GM23338 (cell line): Measurements from ENCODE around the gene TCF7L2. TPM values are rescaled to one million over a fixed set of nuclear protein-coding genes. Genes with fewer than 3 reads are reported as not detected.

ENCODE experiments used
- ATAC-seq: fragments of 200-7000 bp; cut with Tn5 transposase; 3 replicates; pipeline ENCODE4 v1.9.1; 2020
- DNase-seq: peaks from one replicate; pipeline ENCODE4 v3.0.0-alpha.2; 2015; ENCODE audit warnings: low spot score
- H2AFZ ChIP-seq: fragments of 200-600 bp; sonication (generic); 2 replicates; pipeline ENCODE4 v1.8.0; 2016; ENCODE audit warnings: antibody characterized with exemption, mild to moderate bottlenecking, moderate library complexity
- H3F3A ChIP-seq: fragments of 200-600 bp; sonication (generic); replicated peaks from 2 replicates; pipeline ENCODE4 v1.8.0; 2017; ENCODE audit warnings: antibody characterized with exemption, mixed run types, low read depth
- H3K27ac ChIP-seq: fragments of 200-600 bp; sonication (generic); 2 replicates; pipeline ENCODE4 v1.6.1; 2016; ENCODE audit warnings: low read depth
- H3K27me3 ChIP-seq: fragments of 200-600 bp; sonication (generic); 2 replicates; pipeline ENCODE4 v1.8.0; 2016; ENCODE audit warnings: mild to moderate bottlenecking, mixed run types, moderate library complexity; ENCODE audit not compliant: insufficient read depth
- H3K36me3 ChIP-seq: fragments of 200-600 bp; sonication (generic); 2 replicates; pipeline ENCODE4 v1.8.0; 2016; ENCODE audit warnings: mild to moderate bottlenecking; ENCODE audit not compliant: insufficient read depth
- H3K4me1 ChIP-seq: fragments of 200-600 bp; sonication (generic); 2 replicates; pipeline ENCODE4 v1.8.0; 2016; ENCODE audit warnings: mild to moderate bottlenecking, moderate library complexity; ENCODE audit not compliant: insufficient read depth
- H3K4me2 ChIP-seq: fragments of 200-600 bp; sonication (generic); 2 replicates; pipeline ENCODE4 v1.7.1; 2017; ENCODE audit warnings: mixed run types
- H3K4me3 ChIP-seq: fragments of 200-600 bp; sonication (generic); 2 replicates; pipeline ENCODE4 v1.6.1; 2016; ENCODE audit warnings: mixed run types
- H3K79me2 ChIP-seq: fragments of 200-600 bp; sonication (generic); replicated peaks from 2 replicates; pipeline ENCODE4 v1.8.0; 2017; ENCODE audit warnings: mild to moderate bottlenecking; ENCODE audit not compliant: insufficient read depth
- H3K9me2 ChIP-seq: fragments of 200-600 bp; sonication (generic); 2 replicates; pipeline ENCODE4 v1.8.0; 2017; ENCODE audit not compliant: insufficient read depth
- H4K20me1 ChIP-seq: fragments of 200-600 bp; sonication (generic); replicated peaks from 2 replicates; pipeline ENCODE4 v1.8.0; 2017; ENCODE audit warnings: mild to moderate bottlenecking; ENCODE audit not compliant: insufficient read depth
- H3K27ac Mint-ChIP-seq: 2 replicates; pipeline ENCODE4 v1.8.0; 2020; ENCODE audit warnings: inconsistent platforms, mild to moderate bottlenecking, moderate library complexity, mixed read lengths
- H3K27me3 Mint-ChIP-seq: 3 replicates; pipeline ENCODE4 v1.8.0; 2022; ENCODE audit warnings: low read depth, mild to moderate bottlenecking, moderate library complexity, mixed read lengths, inconsistent platforms; ENCODE audit not compliant: insufficient read depth, poor library complexity
- H3K36me3 Mint-ChIP-seq: 3 replicates; pipeline ENCODE4 v1.8.0; 2021; ENCODE audit warnings: low read depth, mild to moderate bottlenecking, inconsistent platforms, moderate library complexity, mixed read lengths
- H3K4me1 Mint-ChIP-seq: 3 replicates; pipeline ENCODE4 v1.8.0; 2020; ENCODE audit warnings: mild to moderate bottlenecking, inconsistent platforms, mixed read lengths
- H3K4me3 Mint-ChIP-seq: 3 replicates; pipeline ENCODE4 v1.8.0; 2021; ENCODE audit warnings: moderate library complexity, mild to moderate bottlenecking, inconsistent platforms, mixed read lengths
- H3K9me3 Mint-ChIP-seq: 3 replicates; pipeline ENCODE4 v1.8.0; 2020; ENCODE audit warnings: moderate library complexity, mild to moderate bottlenecking, inconsistent platforms, mixed read lengths
- CREB1 ChIP-seq: fragments of 250-450 bp; sonication (Bioruptor Pico); IDR thresholded peaks from 2 replicates; pipeline ENCODE4 v1.5.0; 2020; ENCODE audit warnings: low read depth, mild to moderate bottlenecking, moderate library complexity
- CTCF ChIP-seq, 2 experiments: fragments of 200-600 bp in 1 of 2; sonication (generic) in 1 of 2; conservative IDR thresholded peaks; 2 replicates each; pipeline versions ENCODE4 v1.5.1 to v1.6.1; 2016 to 2017; ENCODE audit warnings: antibody characterized with exemption in 2 of 2, low read depth in 2 of 2, mild to moderate bottlenecking in 2 of 2, moderate library complexity in 1 of 2
- EZH2 ChIP-seq: fragments of 200-600 bp; sonication (generic); IDR thresholded peaks from one replicate; pipeline ENCODE4 v1.8.0; 2017; ENCODE audit warnings: antibody characterized with exemption, mild to moderate bottlenecking, low read depth; ENCODE audit not compliant: unreplicated experiment
- EZH2phosphoT487 ChIP-seq: fragments of 200-600 bp; sonication (generic); IDR thresholded peaks from one replicate; pipeline ENCODE4 v1.8.1; 2018; ENCODE audit warnings: antibody characterized with exemption; ENCODE audit not compliant: unreplicated experiment
- JUNB ChIP-seq: IDR thresholded peaks from one replicate; pipeline ENCODE4 v1.6.1; 2016; ENCODE audit warnings: antibody characterized with exemption; ENCODE audit not compliant: unreplicated experiment
- NANOG ChIP-seq: IDR thresholded peaks from 2 replicates; pipeline ENCODE4 v1.6.1; 2016; ENCODE audit warnings: antibody characterized with exemption, borderline replicate concordance
- POLR2AphosphoS5 ChIP-seq: IDR thresholded peaks from 2 replicates; pipeline ENCODE4 v1.6.1; 2016; ENCODE audit warnings: antibody characterized with exemption, low read depth
- REST ChIP-seq: IDR thresholded peaks from one replicate; pipeline ENCODE4 v1.6.1; 2018; ENCODE audit warnings: antibody characterized with exemption; ENCODE audit not compliant: unreplicated experiment
- STAT1 ChIP-seq: IDR thresholded peaks from one replicate; pipeline ENCODE4 v1.6.1; 2016; ENCODE audit warnings: antibody characterized with exemption; ENCODE audit not compliant: unreplicated experiment
- ZNF114 ChIP-seq: fragments of 250-450 bp; sonication (Bioruptor Pico); IDR thresholded peaks from 2 replicates; pipeline ENCODE4 v1.5.0; 2020; ENCODE audit warnings: mild to moderate bottlenecking, moderate library complexity
- ZNF331 ChIP-seq: fragments of 250-450 bp; sonication (Bioruptor Pico); IDR thresholded peaks from 2 replicates; pipeline ENCODE4 v1.5.0; 2020; ENCODE audit warnings: low read depth, mild to moderate bottlenecking, moderate library complexity
- polyA plus RNA-seq: library from polyadenylated mRNA; unstranded; fragments of >200 nt; fragmentation: Nextera tagmentation; extraction: Ambion mirVana; gene quantifications from 2 replicates; pipeline ENCODE4 v1.2.1, GENCODE V29; 2016
- total RNA-seq: library from RNA; depleted of rRNA; stranded (reverse); fragments of >200 nt; shearing (Covaris generic); gene quantifications from 2 replicates; pipeline ENCODE4 v1.2.3, GENCODE V29; 2014
- TF ChIP-seq, protein P1 (sequence below): fragments of 250-450 bp; sonication (Bioruptor Pico); IDR thresholded peaks from 2 replicates; pipeline ENCODE4 v1.5.0; 2020; ENCODE audit warnings: mild to moderate bottlenecking, moderate library complexity
- TF ChIP-seq, protein P2 (sequence below): IDR thresholded peaks from 2 replicates; pipeline ENCODE4 v1.6.1; 2016; ENCODE audit warnings: antibody characterized with exemption

Gene TCF7L2
- total and polyA plus RNA-seq, 2 experiments from 2014 or later, result 32.2 to 80.8 TPM

DNA sequence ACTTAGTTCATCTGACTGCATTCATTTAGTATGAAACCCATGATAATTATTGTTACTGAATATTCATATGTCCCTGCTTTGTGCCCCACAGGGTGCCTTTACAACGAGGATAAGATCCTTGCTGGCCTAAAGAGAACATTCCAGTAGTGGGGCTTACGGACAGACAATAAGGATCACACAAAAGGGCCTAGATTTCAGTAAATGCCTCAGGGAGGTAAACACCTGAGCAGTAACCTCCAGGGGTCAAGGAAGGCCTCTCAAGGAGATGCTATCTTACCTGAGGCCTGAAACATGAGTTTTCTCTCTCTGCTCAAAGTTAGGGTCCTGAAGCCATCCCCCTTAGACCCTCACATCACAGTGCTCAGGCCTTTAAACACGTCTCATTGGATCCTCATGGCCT, 228.7 kb downstream of the TCF7L2 start:
- Mint-ChIP-seq H3K4me1 (peaks cover 41% of the 10 kb centered on the region), H3K9me3 (no peaks in the 10 kb centered on the region), H3K27me3 (peaks cover 5% of the 10 kb centered on the region), H3K4me3 (no peak overlapping the region), H3K27ac (no peak overlapping the region), H3K36me3 (no peaks in the 10 kb centered on the region)
- H2AFZ ChIP-seq, result no peak overlapping the region
- H3K36me3 ChIP-seq, result no peaks in the 10 kb centered on the region
- H3K27me3 ChIP-seq, result no peaks in the 10 kb centered on the region
- H3K27ac ChIP-seq, result no peak overlapping the region
- 0 out of 2 replicates have a peak overlapping the region, but pooled peaks have one; percentile 15 for H3K4me2 ChIP-seq
- DNase-seq, result no peak
- H3F3A ChIP-seq, result no peaks in the 10 kb centered on the region
- H4K20me1 ChIP-seq, result no peaks in the 10 kb centered on the region
- 0 out of 2 replicates have a peak, but pooled peaks cover 4% of the 10 kb centered on the region for H3K9me2 ChIP-seq
- peaks cover 27% of the 10 kb centered on the region for H3K4me1 ChIP-seq
- peak; percentile 60 for ATAC-seq
- H3K79me2 ChIP-seq, result no peaks in the 10 kb centered on the region
- H3K4me3 ChIP-seq, result no peak overlapping the region
- no peak for TF ChIP-seq EZH2phosphoT487
- TF ChIP-seq ZNF114 (CRISPR knock-in tag), result no peak
- no peak for TF ChIP-seq JUNB
- TF ChIP-seq NANOG, result no peak
- TF ChIP-seq CREB1 (CRISPR knock-in tag), result no peak
- no peak for TF ChIP-seq POLR2AphosphoS5
- no peak for TF ChIP-seq EZH2
- TF ChIP-seq ZNF331, result no peak
- TF ChIP-seq, protein P1, sequence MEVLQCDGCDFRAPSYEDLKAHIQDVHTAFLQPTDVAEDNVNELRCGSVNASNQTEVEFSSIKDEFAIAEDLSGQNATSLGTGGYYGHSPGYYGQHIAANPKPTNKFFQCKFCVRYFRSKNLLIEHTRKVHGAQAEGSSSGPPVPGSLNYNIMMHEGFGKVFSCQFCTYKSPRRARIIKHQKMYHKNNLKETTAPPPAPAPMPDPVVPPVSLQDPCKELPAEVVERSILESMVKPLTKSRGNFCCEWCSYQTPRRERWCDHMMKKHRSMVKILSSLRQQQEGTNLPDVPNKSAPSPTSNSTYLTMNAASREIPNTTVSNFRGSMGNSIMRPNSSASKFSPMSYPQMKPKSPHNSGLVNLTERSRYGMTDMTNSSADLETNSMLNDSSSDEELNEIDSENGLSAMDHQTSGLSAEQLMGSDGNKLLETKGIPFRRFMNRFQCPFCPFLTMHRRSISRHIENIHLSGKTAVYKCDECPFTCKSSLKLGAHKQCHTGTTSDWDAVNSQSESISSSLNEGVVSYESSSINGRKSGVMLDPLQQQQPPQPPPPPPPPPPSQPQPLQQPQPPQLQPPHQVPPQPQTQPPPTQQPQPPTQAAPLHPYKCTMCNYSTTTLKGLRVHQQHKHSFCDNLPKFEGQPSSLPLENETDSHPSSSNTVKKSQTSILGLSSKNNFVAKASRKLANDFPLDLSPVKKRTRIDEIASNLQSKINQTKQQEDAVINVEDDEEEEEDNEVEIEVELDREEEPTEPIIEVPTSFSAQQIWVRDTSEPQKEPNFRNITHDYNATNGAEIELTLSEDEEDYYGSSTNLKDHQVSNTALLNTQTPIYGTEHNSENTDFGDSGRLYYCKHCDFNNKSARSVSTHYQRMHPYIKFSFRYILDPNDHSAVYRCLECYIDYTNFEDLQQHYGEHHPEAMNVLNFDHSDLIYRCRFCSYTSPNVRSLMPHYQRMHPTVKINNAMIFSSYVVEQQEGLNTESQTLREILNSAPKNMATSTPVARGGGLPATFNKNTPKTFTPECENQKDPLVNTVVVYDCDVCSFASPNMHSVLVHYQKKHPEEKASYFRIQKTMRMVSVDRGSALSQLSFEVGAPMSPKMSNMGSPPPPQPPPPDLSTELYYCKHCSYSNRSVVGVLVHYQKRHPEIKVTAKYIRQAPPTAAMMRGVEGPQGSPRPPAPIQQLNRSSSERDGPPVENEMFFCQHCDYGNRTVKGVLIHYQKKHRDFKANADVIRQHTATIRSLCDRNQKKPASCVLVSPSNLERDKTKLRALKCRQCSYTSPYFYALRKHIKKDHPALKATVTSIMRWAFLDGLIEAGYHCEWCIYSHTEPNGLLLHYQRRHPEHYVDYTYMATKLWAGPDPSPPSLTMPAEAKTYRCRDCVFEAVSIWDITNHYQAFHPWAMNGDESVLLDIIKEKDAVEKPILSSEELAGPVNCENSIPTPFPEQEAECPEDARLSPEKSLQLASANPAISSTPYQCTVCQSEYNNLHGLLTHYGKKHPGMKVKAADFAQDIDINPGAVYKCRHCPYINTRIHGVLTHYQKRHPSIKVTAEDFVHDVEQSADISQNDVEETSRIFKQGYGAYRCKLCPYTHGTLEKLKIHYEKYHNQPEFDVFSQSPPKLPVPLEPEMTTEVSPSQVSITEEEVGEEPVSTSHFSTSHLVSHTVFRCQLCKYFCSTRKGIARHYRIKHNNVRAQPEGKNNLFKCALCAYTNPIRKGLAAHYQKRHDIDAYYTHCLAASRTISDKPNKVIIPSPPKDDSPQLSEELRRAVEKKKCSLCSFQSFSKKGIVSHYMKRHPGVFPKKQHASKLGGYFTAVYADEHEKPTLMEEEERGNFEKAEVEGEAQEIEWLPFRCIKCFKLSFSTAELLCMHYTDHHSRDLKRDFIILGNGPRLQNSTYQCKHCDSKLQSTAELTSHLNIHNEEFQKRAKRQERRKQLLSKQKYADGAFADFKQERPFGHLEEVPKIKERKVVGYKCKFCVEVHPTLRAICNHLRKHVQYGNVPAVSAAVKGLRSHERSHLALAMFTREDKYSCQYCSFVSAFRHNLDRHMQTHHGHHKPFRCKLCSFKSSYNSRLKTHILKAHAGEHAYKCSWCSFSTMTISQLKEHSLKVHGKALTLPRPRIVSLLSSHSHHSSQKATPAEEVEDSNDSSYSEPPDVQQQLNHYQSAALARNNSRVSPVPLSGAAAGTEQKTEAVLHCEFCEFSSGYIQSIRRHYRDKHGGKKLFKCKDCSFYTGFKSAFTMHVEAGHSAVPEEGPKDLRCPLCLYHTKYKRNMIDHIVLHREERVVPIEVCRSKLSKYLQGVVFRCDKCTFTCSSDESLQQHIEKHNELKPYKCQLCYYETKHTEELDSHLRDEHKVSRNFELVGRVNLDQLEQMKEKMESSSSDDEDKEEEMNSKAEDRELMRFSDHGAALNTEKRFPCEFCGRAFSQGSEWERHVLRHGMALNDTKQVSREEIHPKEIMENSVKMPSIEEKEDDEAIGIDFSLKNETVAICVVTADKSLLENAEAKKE (CRISPR knock-in tag), result no peak
- TF ChIP-seq STAT1, result no peak
- no peak for TF ChIP-seq REST
- no peak for TF ChIP-seq CTCF (conservative IDR thresholded peaks at IDR 0.05; ENCODE audit: low read depth in 2 of 2)
- TF ChIP-seq, protein P2, sequence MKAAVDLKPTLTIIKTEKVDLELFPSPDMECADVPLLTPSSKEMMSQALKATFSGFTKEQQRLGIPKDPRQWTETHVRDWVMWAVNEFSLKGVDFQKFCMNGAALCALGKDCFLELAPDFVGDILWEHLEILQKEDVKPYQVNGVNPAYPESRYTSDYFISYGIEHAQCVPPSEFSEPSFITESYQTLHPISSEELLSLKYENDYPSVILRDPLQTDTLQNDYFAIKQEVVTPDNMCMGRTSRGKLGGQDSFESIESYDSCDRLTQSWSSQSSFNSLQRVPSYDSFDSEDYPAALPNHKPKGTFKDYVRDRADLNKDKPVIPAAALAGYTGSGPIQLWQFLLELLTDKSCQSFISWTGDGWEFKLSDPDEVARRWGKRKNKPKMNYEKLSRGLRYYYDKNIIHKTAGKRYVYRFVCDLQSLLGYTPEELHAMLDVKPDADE, result no peak
